WTC11 (cell line): ENCODE results near the gene LRRC61. TPM values are rescaled to one million over a fixed set of nuclear protein-coding genes. Genes with fewer than 3 reads are reported as not detected.
A peak's percentile ranks its signal among the peaks of the same experiment; 100 is the strongest.

Source experiments
- ATAC-seq: fragments of 200-7000 bp; cut with Tn5 transposase; 2 replicates; pipeline ENCODE4 v1.10.0; 2021; ENCODE audit warnings: mild to moderate bottlenecking, moderate library complexity
- CTCF ChIA-PET: fragments of 300-600 bp; sonication (Branson Sonifier 250); formaldehyde crosslinking; loops from one replicate; lab custom pipeline; 2021; ENCODE audit warnings: antibody characterized with exemption; lab: Charles Lee
- POLR2A ChIA-PET: fragments of 350-600 bp; sonication (Branson Sonifier 250); formaldehyde crosslinking; loops from one replicate; lab custom pipeline; 2021; ENCODE audit warnings: antibody characterized with exemption; lab: Charles Lee
- DNase-seq: peaks from one replicate; pipeline ENCODE4 v3.0.0; 2021; ENCODE audit warnings: low spot score
- H3K27ac Mint-ChIP-seq: 2 replicates; pipeline ENCODE4 v1.8.0; 2021; ENCODE audit warnings: mixed read lengths
- H3K27me3 Mint-ChIP-seq: 2 replicates; pipeline ENCODE4 v1.8.0; 2021; ENCODE audit warnings: low read depth, mild to moderate bottlenecking, moderate library complexity, mixed read lengths
- H3K36me3 Mint-ChIP-seq: 2 replicates; pipeline ENCODE4 v1.8.0; 2021; ENCODE audit warnings: mixed read lengths
- H3K4me1 Mint-ChIP-seq: 2 replicates; pipeline ENCODE4 v1.8.0; 2022; ENCODE audit warnings: mixed read lengths
- H3K4me3 Mint-ChIP-seq: 2 replicates; pipeline ENCODE4 v1.8.0; 2021; ENCODE audit warnings: mild to moderate bottlenecking, moderate library complexity, mixed read lengths
- H3K9me3 Mint-ChIP-seq: 2 replicates; pipeline ENCODE4 v1.8.0; 2021; ENCODE audit warnings: mixed read lengths
- ATF1 ChIP-seq: sonication (generic); formaldehyde crosslinking; IDR thresholded peaks from 2 replicates; pipeline ENCODE4 v1.8.1; 2023; ENCODE audit warnings: mild to moderate bottlenecking, moderate library complexity, missing genetic modification reagents
- CBFB ChIP-seq: sonication (generic); formaldehyde crosslinking; IDR thresholded peaks from 2 replicates; pipeline ENCODE4 v1.8.1; 2022; ENCODE audit warnings: mild to moderate bottlenecking, low read depth, missing genetic modification reagents
- GRHL2 ChIP-seq: fragments of 250-450 bp; sonication (Bioruptor Pico); IDR thresholded peaks from 2 replicates; pipeline ENCODE4 v1.8.0; 2022; ENCODE audit warnings: mild to moderate bottlenecking, moderate library complexity; ENCODE audit not compliant: insufficient replicate concordance, severe bottlenecking
- JUN ChIP-seq: sonication (generic); formaldehyde crosslinking; IDR thresholded peaks from 2 replicates; pipeline ENCODE4 v1.8.0; 2023; ENCODE audit warnings: mild to moderate bottlenecking, missing genetic modification reagents
- KAT7 ChIP-seq: sonication (generic); formaldehyde crosslinking; IDR thresholded peaks from 2 replicates; pipeline ENCODE4 v1.8.1; 2023; ENCODE audit warnings: missing genetic modification reagents, mild to moderate bottlenecking, borderline replicate concordance
- NFYB ChIP-seq: sonication (generic); formaldehyde crosslinking; conservative IDR thresholded peaks from 2 replicates; pipeline ENCODE4 v1.8.0; 2022; ENCODE audit warnings: low read depth, missing genetic modification reagents
- PRRX2 ChIP-seq: fragments of 250-450 bp; sonication (Bioruptor Pico); IDR thresholded peaks from 2 replicates; pipeline ENCODE4 v1.8.0; 2021; ENCODE audit warnings: mild to moderate bottlenecking
- RORB ChIP-seq: fragments of 250-450 bp; sonication (Bioruptor Pico); IDR thresholded peaks from 2 replicates; pipeline ENCODE4 v1.9.0; 2021; ENCODE audit warnings: mild to moderate bottlenecking
- SP1 ChIP-seq: sonication (generic); formaldehyde crosslinking; conservative IDR thresholded peaks from 2 replicates; pipeline ENCODE4 v1.8.1; 2022; ENCODE audit warnings: missing genetic modification reagents
- TCF7 ChIP-seq: sonication (generic); formaldehyde crosslinking; IDR thresholded peaks from 2 replicates; pipeline ENCODE4 v1.8.0; 2022; ENCODE audit warnings: mild to moderate bottlenecking, low read depth, missing genetic modification reagents, moderate library complexity
- TEAD1 ChIP-seq: sonication (generic); formaldehyde crosslinking; IDR thresholded peaks from 2 replicates; pipeline ENCODE4 v1.8.0; 2022; ENCODE audit warnings: mild to moderate bottlenecking, missing genetic modification reagents
- ZNF263 ChIP-seq: sonication (generic); formaldehyde crosslinking; IDR thresholded peaks from 2 replicates; pipeline ENCODE4 v1.8.1; 2022; ENCODE audit warnings: low read depth, mild to moderate bottlenecking, moderate library complexity, missing genetic modification reagents
- ZNF416 ChIP-seq: fragments of 250-450 bp; sonication (Bioruptor Pico); IDR thresholded peaks from 2 replicates; pipeline ENCODE4 v1.9.0; 2021; ENCODE audit warnings: mild to moderate bottlenecking, inconsistent platforms
- total RNA-seq: library from RNA; stranded (reverse); gene quantifications from 3 replicates; pipeline ENCODE4 v1.2.3, GENCODE V29; 2021
- TF ChIP-seq, protein P1 (sequence below): sonication (generic); formaldehyde crosslinking; IDR thresholded peaks from 2 replicates; pipeline ENCODE4 v1.8.1; 2023; ENCODE audit warnings: mild to moderate bottlenecking, missing genetic modification reagents
- TF ChIP-seq, protein P2 (sequence below): sonication (generic); formaldehyde crosslinking; IDR thresholded peaks from 2 replicates; pipeline ENCODE4 v1.8.1; 2022; ENCODE audit warnings: low read depth, mild to moderate bottlenecking, moderate library complexity, missing genetic modification reagents, borderline replicate concordance
- TF ChIP-seq, protein P3 (sequence below): sonication (generic); formaldehyde crosslinking; IDR thresholded peaks from 2 replicates; pipeline ENCODE4 v1.8.1; 2022; ENCODE audit warnings: missing genetic modification reagents, borderline replicate concordance
- TF ChIP-seq, protein P4 (sequence below): sonication (generic); formaldehyde crosslinking; IDR thresholded peaks from 2 replicates; pipeline ENCODE4 v1.8.1; 2022; ENCODE audit warnings: low read depth, missing genetic modification reagents, borderline replicate concordance
- TF ChIP-seq, protein P5 (sequence below): sonication (generic); formaldehyde crosslinking; IDR thresholded peaks from 2 replicates; pipeline ENCODE4 v1.8.1; 2023; ENCODE audit warnings: mild to moderate bottlenecking, missing genetic modification reagents, moderate library complexity
- TF ChIP-seq, protein P6 (sequence below): sonication (generic); formaldehyde crosslinking; conservative IDR thresholded peaks from 2 replicates; pipeline ENCODE4 v1.8.1; 2022; ENCODE audit warnings: mild to moderate bottlenecking, missing genetic modification reagents

LRRC61 gene
- total RNA-seq, 1 experiment from 2014 or later = 27.7 TPM

DNA sequence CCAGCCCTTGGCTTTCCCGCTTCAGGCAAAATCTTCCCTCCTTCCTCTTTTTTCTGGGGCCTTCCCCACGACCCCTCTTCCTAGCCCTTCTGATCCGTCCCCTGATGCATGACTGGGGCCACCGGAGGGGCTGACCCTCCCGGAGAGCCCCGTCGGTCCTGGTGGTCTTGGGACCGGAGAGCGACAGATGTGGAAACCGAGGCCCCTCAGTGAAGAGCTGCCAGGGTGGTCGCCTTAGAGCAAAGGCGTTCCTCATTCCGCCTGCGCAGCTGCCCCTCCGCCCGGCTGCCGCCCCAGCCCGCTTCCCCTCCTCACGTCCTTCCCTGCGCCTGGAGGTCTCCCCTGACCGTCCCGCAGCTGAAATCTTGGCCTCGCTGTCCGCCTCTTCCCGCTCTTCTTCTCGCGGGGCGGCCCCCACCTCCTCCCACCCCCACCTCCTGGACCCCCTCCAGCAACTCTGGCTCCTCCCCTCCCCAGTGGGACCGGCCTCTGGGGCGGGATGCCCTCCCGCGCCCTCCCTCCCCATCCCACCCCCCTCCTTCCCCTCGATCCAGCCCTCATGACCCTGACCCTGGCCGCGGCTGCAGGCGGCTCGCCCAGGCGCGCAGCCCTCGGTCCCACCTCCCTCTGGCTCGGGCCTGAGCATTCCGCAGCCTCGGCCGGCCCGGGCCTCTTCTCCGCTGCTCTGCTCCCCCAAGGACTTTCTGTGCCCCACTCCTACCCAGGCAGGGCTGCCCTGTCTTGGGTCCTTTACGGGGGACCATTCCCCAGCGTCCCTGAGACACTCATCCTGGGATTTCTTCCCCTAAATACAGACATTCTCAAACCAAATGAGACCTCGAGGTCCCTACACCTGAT lies 18.3 kb downstream of the LRRC61 start, which contains the start of gene RARRES2:
RARRES2 (minus strand) TSS at position 367 of the 858 bp plus-strand sequence. CDS start 1,020 bp downstream, outside the sequence.
- ATAC-seq (peak; percentile 69), DNase-seq (peak; percentile 73)
- ChIA-PET CTCF (interaction anchor here (1.0 to 1.1 kb wide), 4 partner anchors 11 to 64 kb away, joined by 3 read pairs; partner anchors contain the start of gene REPIN1), POLR2A (interaction anchor here (0.7 to 2.6 kb wide), 2 partner anchors 12 to 193 kb away, joined by 3 to 9 read pairs; no protein-coding TSS in a partner anchor)
- H3K36me3 Mint-ChIP-seq = peaks cover 27% of the 10 kb centered on the region
- TF ChIP-seq, protein P1, sequence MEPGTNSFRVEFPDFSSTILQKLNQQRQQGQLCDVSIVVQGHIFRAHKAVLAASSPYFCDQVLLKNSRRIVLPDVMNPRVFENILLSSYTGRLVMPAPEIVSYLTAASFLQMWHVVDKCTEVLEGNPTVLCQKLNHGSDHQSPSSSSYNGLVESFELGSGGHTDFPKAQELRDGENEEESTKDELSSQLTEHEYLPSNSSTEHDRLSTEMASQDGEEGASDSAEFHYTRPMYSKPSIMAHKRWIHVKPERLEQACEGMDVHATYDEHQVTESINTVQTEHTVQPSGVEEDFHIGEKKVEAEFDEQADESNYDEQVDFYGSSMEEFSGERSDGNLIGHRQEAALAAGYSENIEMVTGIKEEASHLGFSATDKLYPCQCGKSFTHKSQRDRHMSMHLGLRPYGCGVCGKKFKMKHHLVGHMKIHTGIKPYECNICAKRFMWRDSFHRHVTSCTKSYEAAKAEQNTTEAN (CRISPR knock-in tag) = 0 out of 2 replicates have a peak, but pooled peaks have one; percentile 2
- TF ChIP-seq, protein P2, sequence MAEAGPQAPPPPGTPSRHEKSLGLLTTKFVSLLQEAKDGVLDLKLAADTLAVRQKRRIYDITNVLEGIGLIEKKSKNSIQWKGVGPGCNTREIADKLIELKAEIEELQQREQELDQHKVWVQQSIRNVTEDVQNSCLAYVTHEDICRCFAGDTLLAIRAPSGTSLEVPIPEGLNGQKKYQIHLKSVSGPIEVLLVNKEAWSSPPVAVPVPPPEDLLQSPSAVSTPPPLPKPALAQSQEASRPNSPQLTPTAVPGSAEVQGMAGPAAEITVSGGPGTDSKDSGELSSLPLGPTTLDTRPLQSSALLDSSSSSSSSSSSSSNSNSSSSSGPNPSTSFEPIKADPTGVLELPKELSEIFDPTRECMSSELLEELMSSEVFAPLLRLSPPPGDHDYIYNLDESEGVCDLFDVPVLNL = no peak; the same call in 1 of the 2 replicates
- TF ChIP-seq CBFB (CRISPR knock-in tag) = peak; percentile 69; the same call in 1 of the 2 replicates
- peaks cover 15% of the 10 kb centered on the region for H3K9me3 Mint-ChIP-seq
- H3K27me3 Mint-ChIP-seq = peaks cover 34% of the 10 kb centered on the region
- peak within 1 kb of the TSS; percentile 87 for H3K4me3 Mint-ChIP-seq
- H3K27ac Mint-ChIP-seq = no peak within 1 kb of the TSS
- peaks cover 48% of the 10 kb centered on the region for H3K4me1 Mint-ChIP-seq

DNA sequence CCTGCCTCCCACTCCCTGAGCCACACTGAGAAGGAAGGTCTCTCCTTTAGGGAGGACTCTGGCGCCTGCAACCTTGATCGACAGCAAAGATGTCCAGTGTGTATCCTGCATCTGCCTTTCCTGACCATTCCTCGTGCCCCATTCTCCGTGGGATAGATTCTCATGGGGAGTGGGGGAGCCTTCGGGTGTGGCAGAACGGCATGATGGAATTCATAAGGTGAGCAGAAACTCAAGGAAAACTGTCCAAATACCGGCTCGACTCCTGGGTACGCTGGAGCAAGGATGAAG lies 18.9 kb downstream of the LRRC61 start:
- ChIA-PET POLR2A (no interaction called here), CTCF (interaction anchor here (1.4 kb wide), 1 partner anchor 76 kb away, joined by 3 read pairs; no protein-coding TSS in a partner anchor)
- ATAC-seq (peak; percentile 1; the same call in 1 of the 2 replicates), DNase-seq (no peak)
- peaks cover 42% of the 10 kb centered on the region for H3K4me1 Mint-ChIP-seq
- H3K27me3 Mint-ChIP-seq = peaks cover 34% of the 10 kb centered on the region
- peak overlapping the region; percentile 67 for H3K4me3 Mint-ChIP-seq
- peaks cover 15% of the 10 kb centered on the region for H3K9me3 Mint-ChIP-seq
- H3K27ac Mint-ChIP-seq = no peak overlapping the region
- H3K36me3 Mint-ChIP-seq = peaks cover 27% of the 10 kb centered on the region
- no peak for TF ChIP-seq CBFB (CRISPR knock-in tag)
- TF ChIP-seq ZNF263 (CRISPR knock-in tag) = peak; percentile 47; the same call in 1 of the 2 replicates

DNA sequence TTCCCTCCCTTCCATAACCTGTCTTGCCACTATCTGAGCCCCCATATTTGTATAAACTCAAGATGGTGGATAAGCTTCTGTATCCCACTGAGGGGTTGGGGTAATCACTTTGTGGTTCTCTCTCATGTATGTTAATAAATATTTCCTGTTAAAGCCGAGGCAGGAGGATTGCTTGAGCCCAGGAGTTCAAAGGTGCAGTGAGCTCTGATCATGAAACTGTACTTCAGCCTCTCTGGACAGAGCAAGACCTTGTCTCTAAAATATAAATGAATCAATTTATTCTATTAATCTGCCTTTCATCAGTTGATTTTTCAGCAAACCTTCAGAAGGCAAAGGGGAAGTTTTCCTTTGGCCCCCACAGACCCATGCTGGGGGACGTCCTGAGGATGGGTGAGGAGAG lies 20.1 kb downstream of the LRRC61 start:
- ATAC-seq (no peak), DNase-seq (no peak)
- Mint-ChIP-seq H3K4me1 (peaks cover 34% of the 10 kb centered on the region), H3K27ac (no peak overlapping the region), H3K4me3 (no peak overlapping the region), H3K27me3 (peaks cover 34% of the 10 kb centered on the region), H3K9me3 (peaks cover 19% of the 10 kb centered on the region), H3K36me3 (peaks cover 24% of the 10 kb centered on the region)
- ChIA-PET CTCF (interaction anchor here (1.1 to 1.4 kb wide), 2 partner anchors 15 to 75 kb away, joined by 3 to 4 read pairs; no protein-coding TSS in a partner anchor), POLR2A (no interaction called here)
- TF ChIP-seq TCF7 (no peak), ATF1 (CRISPR knock-in tag) (no peak), KAT7 (CRISPR knock-in tag) (no peak), JUN (no peak), TEAD1 (CRISPR knock-in tag) (no peak), GRHL2 (CRISPR knock-in tag) (no peak), PRRX2 (no peak), NFYB (no peak), SP1 (CRISPR knock-in tag) (no peak), ZNF416 (CRISPR knock-in tag) (no peak), RORB (CRISPR knock-in tag) (no peak)
- TF ChIP-seq, protein P3, sequence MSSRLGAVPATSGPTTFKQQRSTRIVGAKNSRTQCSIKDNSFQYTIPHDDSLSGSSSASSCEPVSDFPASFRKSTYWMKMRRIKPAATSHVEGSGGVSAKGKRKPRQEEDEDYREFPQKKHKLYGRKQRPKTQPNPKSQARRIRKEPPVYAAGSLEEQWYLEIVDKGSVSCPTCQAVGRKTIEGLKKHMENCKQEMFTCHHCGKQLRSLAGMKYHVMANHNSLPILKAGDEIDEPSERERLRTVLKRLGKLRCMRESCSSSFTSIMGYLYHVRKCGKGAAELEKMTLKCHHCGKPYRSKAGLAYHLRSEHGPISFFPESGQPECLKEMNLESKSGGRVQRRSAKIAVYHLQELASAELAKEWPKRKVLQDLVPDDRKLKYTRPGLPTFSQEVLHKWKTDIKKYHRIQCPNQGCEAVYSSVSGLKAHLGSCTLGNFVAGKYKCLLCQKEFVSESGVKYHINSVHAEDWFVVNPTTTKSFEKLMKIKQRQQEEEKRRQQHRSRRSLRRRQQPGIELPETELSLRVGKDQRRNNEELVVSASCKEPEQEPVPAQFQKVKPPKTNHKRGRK (CRISPR knock-in tag) = no peak
- TF ChIP-seq, protein P4, sequence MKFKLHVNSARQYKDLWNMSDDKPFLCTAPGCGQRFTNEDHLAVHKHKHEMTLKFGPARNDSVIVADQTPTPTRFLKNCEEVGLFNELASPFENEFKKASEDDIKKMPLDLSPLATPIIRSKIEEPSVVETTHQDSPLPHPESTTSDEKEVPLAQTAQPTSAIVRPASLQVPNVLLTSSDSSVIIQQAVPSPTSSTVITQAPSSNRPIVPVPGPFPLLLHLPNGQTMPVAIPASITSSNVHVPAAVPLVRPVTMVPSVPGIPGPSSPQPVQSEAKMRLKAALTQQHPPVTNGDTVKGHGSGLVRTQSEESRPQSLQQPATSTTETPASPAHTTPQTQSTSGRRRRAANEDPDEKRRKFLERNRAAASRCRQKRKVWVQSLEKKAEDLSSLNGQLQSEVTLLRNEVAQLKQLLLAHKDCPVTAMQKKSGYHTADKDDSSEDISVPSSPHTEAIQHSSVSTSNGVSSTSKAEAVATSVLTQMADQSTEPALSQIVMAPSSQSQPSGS = no peak
- TF ChIP-seq, protein P5, sequence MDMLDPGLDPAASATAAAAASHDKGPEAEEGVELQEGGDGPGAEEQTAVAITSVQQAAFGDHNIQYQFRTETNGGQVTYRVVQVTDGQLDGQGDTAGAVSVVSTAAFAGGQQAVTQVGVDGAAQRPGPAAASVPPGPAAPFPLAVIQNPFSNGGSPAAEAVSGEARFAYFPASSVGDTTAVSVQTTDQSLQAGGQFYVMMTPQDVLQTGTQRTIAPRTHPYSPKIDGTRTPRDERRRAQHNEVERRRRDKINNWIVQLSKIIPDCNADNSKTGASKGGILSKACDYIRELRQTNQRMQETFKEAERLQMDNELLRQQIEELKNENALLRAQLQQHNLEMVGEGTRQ (CRISPR knock-in tag) = no peak
- TF ChIP-seq, protein P6, sequence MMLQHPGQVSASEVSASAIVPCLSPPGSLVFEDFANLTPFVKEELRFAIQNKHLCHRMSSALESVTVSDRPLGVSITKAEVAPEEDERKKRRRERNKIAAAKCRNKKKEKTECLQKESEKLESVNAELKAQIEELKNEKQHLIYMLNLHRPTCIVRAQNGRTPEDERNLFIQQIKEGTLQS (CRISPR knock-in tag) = no peak
- TF ChIP-seq, protein P2 = no peak
- TF ChIP-seq, protein P1 (CRISPR knock-in tag) = no peak
